HepG2 (cell line): ENCODE results near the gene CDO1.

Source experiments
- GTF3A ChIP-seq: sonication (generic); formaldehyde crosslinking; conservative IDR thresholded peaks from 2 replicates; pipeline ENCODE4 v1.4.0; 2020; ENCODE audit warnings: mild to moderate bottlenecking, missing genetic modification reagents
- ZNF282 ChIP-seq: fragments of 450-650 bp; IDR thresholded peaks from 2 replicates; pipeline ENCODE4 v1.6.1; 2018; ENCODE audit not compliant: partially characterized antibody
- TF ChIP-seq, protein P1 (sequence below): sonication (generic); formaldehyde crosslinking; IDR thresholded peaks from 2 replicates; pipeline ENCODE4 v1.5.0; 2020; ENCODE audit warnings: mild to moderate bottlenecking, missing genetic modification reagents, moderate library complexity

DNA sequence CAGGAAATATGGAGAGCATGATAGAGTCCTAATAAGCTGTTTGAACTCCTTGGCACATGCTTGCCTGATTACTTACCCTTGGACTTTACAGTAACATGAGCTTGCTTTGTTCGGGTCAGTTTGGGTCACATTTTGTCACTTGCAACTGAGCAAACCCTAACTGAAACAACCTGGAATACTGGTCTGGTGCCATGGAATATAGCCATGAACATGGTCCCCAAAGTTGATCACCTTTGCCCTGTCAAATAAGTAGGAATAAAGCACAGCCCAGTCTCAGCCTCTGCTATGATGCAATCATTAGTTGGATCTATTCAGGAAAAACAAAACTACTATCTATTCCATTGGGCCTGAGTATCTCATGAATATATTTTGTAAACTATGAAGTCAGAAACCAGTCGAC is 18.2 kb downstream of the CDO1 start:
- TF ChIP-seq, protein P1, sequence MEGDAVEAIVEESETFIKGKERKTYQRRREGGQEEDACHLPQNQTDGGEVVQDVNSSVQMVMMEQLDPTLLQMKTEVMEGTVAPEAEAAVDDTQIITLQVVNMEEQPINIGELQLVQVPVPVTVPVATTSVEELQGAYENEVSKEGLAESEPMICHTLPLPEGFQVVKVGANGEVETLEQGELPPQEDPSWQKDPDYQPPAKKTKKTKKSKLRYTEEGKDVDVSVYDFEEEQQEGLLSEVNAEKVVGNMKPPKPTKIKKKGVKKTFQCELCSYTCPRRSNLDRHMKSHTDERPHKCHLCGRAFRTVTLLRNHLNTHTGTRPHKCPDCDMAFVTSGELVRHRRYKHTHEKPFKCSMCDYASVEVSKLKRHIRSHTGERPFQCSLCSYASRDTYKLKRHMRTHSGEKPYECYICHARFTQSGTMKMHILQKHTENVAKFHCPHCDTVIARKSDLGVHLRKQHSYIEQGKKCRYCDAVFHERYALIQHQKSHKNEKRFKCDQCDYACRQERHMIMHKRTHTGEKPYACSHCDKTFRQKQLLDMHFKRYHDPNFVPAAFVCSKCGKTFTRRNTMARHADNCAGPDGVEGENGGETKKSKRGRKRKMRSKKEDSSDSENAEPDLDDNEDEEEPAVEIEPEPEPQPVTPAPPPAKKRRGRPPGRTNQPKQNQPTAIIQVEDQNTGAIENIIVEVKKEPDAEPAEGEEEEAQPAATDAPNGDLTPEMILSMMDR (CRISPR knock-in tag) = no peak
- TF ChIP-seq ZNF282 (no peak), GTF3A (CRISPR knock-in tag) (no peak)
